OCI-LY7 (cell line): Measurements from ENCODE around the gene DGLUCY. TPM values are rescaled to one million over a fixed set of nuclear protein-coding genes. Genes with fewer than 3 reads are reported as not detected.
"Not testable (repeated sequence)": the region's sequence is repeated elsewhere in the genome, so short reads cannot be mapped to it uniquely, and the experiment has no call there.

Experiments used
- BruUV-seq: library from RNA; stranded (reverse); fragments of 400-500 nt; replicated peaks from 2 replicates; lab custom pipeline; 2021; lab: Mats Ljungman, UMichigan
- CTCF ChIA-PET: fragments of 300-600 bp; sonication (Branson Sonifier 250); formaldehyde crosslinking; loops from one replicate; lab custom pipeline; 2022; ENCODE audit warnings: antibody characterized with exemption; ENCODE audit not compliant: unreplicated experiment; lab: Charles Lee
- POLR2A ChIA-PET: fragments of 300-600 bp; sonication (Branson Sonifier 250); formaldehyde crosslinking; loops from one replicate; lab custom pipeline; 2022; ENCODE audit warnings: antibody characterized with exemption; lab: Charles Lee
- DNase-seq: peaks from one replicate; pipeline ENCODE4 v3.0.0-alpha.2; 2015; ENCODE audit warnings: low spot score
- H2AFZ ChIP-seq: fragments of 200-600 bp; sonication (generic), shearing (Covaris generic); 2 replicates; pipeline ENCODE4 v1.6.1; 2014; ENCODE audit warnings: mild to moderate bottlenecking, antibody characterized with exemption, low read length, moderate library complexity
- H3K27ac ChIP-seq: fragments of 200-600 bp; sonication (generic); 2 replicates; pipeline ENCODE4 v1.5.1; 2014; ENCODE audit warnings: mixed run types, low read depth, mild to moderate bottlenecking, moderate library complexity, low read length, inconsistent platforms; ENCODE audit not compliant: poor library complexity, severe bottlenecking
- H3K36me3 ChIP-seq: fragments of 200-600 bp; sonication (generic); 2 replicates; pipeline ENCODE4 v1.6.1; 2014; ENCODE audit warnings: mild to moderate bottlenecking, antibody characterized with exemption, low read length, moderate library complexity, mixed read lengths; ENCODE audit not compliant: insufficient read depth
- H3K4me1 ChIP-seq: fragments of 200-600 bp; sonication (generic); 2 replicates; pipeline ENCODE4 v1.5.1; 2014; ENCODE audit warnings: mild to moderate bottlenecking, low read length; ENCODE audit not compliant: insufficient read depth, poor library complexity, severe bottlenecking
- H3K4me2 ChIP-seq: fragments of 200-600 bp; sonication (generic); 2 replicates; pipeline ENCODE4 v1.6.1; 2014; ENCODE audit warnings: mild to moderate bottlenecking, low read length
- H3K4me3 ChIP-seq: fragments of 200-600 bp; sonication (generic); 2 replicates; pipeline ENCODE4 v1.5.1; 2014; ENCODE audit warnings: mild to moderate bottlenecking, low read depth, low read length; ENCODE audit not compliant: poor library complexity, severe bottlenecking
- H3K79me2 ChIP-seq: fragments of 200-600 bp; sonication (generic); 2 replicates; pipeline ENCODE4 v1.6.1; 2016; ENCODE audit warnings: low read depth, mild to moderate bottlenecking, low read length, moderate library complexity, mixed read lengths; ENCODE audit not compliant: insufficient read depth
- H3K9me2 ChIP-seq: fragments of 200-600 bp; sonication (generic); 2 replicates; pipeline ENCODE4 v1.6.1; 2016; ENCODE audit warnings: mild to moderate bottlenecking, low read length, mixed read lengths; ENCODE audit not compliant: insufficient read depth
- H3K9me3 ChIP-seq: fragments of 200-600 bp; sonication (generic); 2 replicates; pipeline ENCODE4 v1.6.1; 2014; ENCODE audit warnings: mild to moderate bottlenecking, mixed run types, low read length, mixed read lengths
- H4K20me1 ChIP-seq: fragments of 200-600 bp; sonication (generic); 2 replicates; pipeline ENCODE4 v1.6.1; 2014; ENCODE audit warnings: mild to moderate bottlenecking, antibody characterized with exemption, low read length, moderate library complexity, mixed read lengths; ENCODE audit not compliant: insufficient read depth
- CTCF ChIP-seq: fragments of 200-600 bp; sonication (generic); conservative IDR thresholded peaks from 2 replicates; pipeline ENCODE4 v1.5.1; 2014; ENCODE audit warnings: mild to moderate bottlenecking, antibody characterized with exemption, low read length, moderate library complexity, mixed read lengths
- EZH2phosphoT487 ChIP-seq: fragments of 200-600 bp; sonication (generic); IDR thresholded peaks from 2 replicates; pipeline ENCODE4 v1.6.1; 2018; ENCODE audit warnings: low read depth, borderline replicate concordance, mild to moderate bottlenecking, mixed run types, antibody characterized with exemption, low read length, moderate library complexity, mixed read lengths
- intact Hi-C: fragments of 100-400 bp; cut with micrococcal nuclease; formaldehyde crosslinking; loops from one replicate; pipeline ENCODE4 v1.10.0; 2022; ENCODE audit not compliant: unreplicated experiment
- total RNA-seq, 2 experiments: library from RNA; depleted of rRNA in 1 of 2; stranded (reverse); fragments of >200 nt in 1 of 2; shearing (Covaris generic) in 1 of 2; gene quantifications; 2 replicates each; pipeline ENCODE4 v1.2.3, GENCODE V29; 2014 to 2022

DGLUCY gene
- total RNA-seq, 2 experiments from 2014 or later = 37.6 to 56.8 TPM

- Histone ChIP-seq H2AFZ (no peak overlapping the region), H3K9me2 (no peaks in the 10 kb centered on the region), H3K27ac (no peak overlapping the region), H3K4me3 (no peak overlapping the region), H3K4me1 (no peaks in the 10 kb centered on the region), H3K9me3 (peaks cover 7% of the 10 kb centered on the region), H3K36me3 (peaks cover 56% of the 10 kb centered on the region), H4K20me1 (no peaks in the 10 kb centered on the region), H3K79me2 (no peaks in the 10 kb centered on the region), H3K4me2 (no peak overlapping the region)
- ChIA-PET CTCF (no interaction called here), POLR2A (no interaction called here)
- no peak for TF ChIP-seq CTCF
- TF ChIP-seq EZH2phosphoT487 = no peak
- intact Hi-C loops = no loop called here
- no TSS peak for BruUV-seq
- DNase-seq = no peak
These were observed 83.8 kb downstream of the DGLUCY start for GRCh38 chr14:91197631-91198030.

- intact Hi-C loops, POLR2A ChIA-PET, H3K4me3 ChIP-seq, H3K4me2 ChIP-seq, BruUV-seq, H3K79me2 ChIP-seq, H4K20me1 ChIP-seq, H3K9me2 ChIP-seq, CTCF ChIA-PET, H3K4me1 ChIP-seq, H3K9me3 ChIP-seq, H2AFZ ChIP-seq, H3K27ac ChIP-seq: not testable (repeated sequence)
- H3K36me3 ChIP-seq = peaks cover 85% of the 10 kb centered on the region
- DNase-seq = peak; percentile 19
These were observed 86.9 kb downstream of the DGLUCY start for GRCh38 chr14:91200802-91201201.

GRCh38 chr14:91202234-91202974, 88.5 kb downstream of the DGLUCY start:
- Histone ChIP-seq H2AFZ (no peak overlapping the region), H3K36me3 (peaks cover 89% of the 10 kb centered on the region), H3K9me3 (peaks cover 7% of the 10 kb centered on the region), H3K9me2 (no peaks in the 10 kb centered on the region), H3K4me1 (no peaks in the 10 kb centered on the region), H4K20me1 (no peaks in the 10 kb centered on the region), H3K4me2 (no peak overlapping the region), H3K79me2 (no peaks in the 10 kb centered on the region), H3K4me3 (no peak overlapping the region), H3K27ac (no peak overlapping the region)
- TF ChIP-seq EZH2phosphoT487 = no peak
- no peak for TF ChIP-seq CTCF
- CTCF ChIA-PET = interaction anchor here (0.6 kb wide), 1 partner anchor 843 kb away, joined by 3 read pairs; no protein-coding TSS in a partner anchor
- POLR2A ChIA-PET = no interaction called here
- DNase-seq = no peak
- no TSS peak for BruUV-seq
- intact Hi-C loops = no loop called here
